Measurements from ENCODE around the gene TIGD4. TPM values are rescaled to one million over a fixed set of nuclear protein-coding genes. Genes with fewer than 3 reads are reported as not detected.

The TIGD4 gene
- total RNA-seq, 1 experiment from 2014 or later, result 2.0 TPM

DNA sequence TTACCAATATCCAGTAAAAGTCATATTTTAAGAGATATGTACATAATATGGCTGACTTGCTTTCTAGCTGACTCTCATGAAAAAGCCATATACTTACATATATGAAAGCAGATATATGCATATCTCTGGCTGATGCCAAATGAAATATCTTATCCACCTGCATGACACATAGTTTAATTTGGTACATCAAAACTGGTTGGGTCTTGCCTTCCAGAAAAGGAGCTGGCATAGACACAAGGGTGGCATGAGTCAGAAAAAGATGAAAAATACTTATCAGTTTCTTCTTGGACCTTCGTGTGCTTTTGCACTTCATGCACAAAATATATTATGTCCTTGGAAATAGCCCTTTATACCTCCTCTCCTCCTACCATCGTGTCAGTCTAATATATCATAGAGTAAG, 32.1 kb downstream of the TIGD4 start:
- no peak overlapping the region for H2AFZ ChIP-seq (ENCODE audit: low read length)
- H3K4ac ChIP-seq (ENCODE audit: low read depth, low read length), result no peak overlapping the region
- no peak overlapping the region for H2BK120ac ChIP-seq (ENCODE audit: low read depth, low read length, poor library complexity, severe bottlenecking)
- H3K56ac ChIP-seq (ENCODE audit: insufficient read length, low read depth, low read length), result no peak overlapping the region
- no peak overlapping the region for H4K5ac ChIP-seq (ENCODE audit: insufficient read length, low read depth, low read length)
- no peak overlapping the region for H3K27ac Mint-ChIP-seq
- H2BK15ac ChIP-seq (ENCODE audit: low read depth, low read length), result no peak overlapping the region
- no peaks in the 10 kb centered on the region for H4K20me1 ChIP-seq (ENCODE audit: control insufficient read depth, insufficient read depth, insufficient read length)
- no peaks in the 10 kb centered on the region for H3K27me3 ChIP-seq (ENCODE audit: insufficient read depth, low read length)
- no peak overlapping the region for H3K27ac ChIP-seq (ENCODE audit: insufficient read length, low read depth, low read length)
- H3K23me2 ChIP-seq (ENCODE audit: insufficient read length, low read depth, low read length, poor library complexity, severe bottlenecking), result no peaks in the 10 kb centered on the region
- H3K9me3 ChIP-seq (ENCODE audit: control insufficient read depth, low read depth, low read length), result no peaks in the 10 kb centered on the region
- H2BK12ac ChIP-seq (ENCODE audit: insufficient read length, low read depth, low read length), result no peak overlapping the region
- H2AK5ac ChIP-seq (ENCODE audit: insufficient read length, low read length), result no peak overlapping the region
- H3T11ph ChIP-seq (ENCODE audit: low read length), result no peak overlapping the region
- H3K4me2 ChIP-seq (ENCODE audit: insufficient read depth, insufficient read length, low read length), result no peak overlapping the region
- H3K4me1 ChIP-seq (ENCODE audit: insufficient read depth, low read length), result no peaks in the 10 kb centered on the region
- no peaks in the 10 kb centered on the region for H3K79me2 ChIP-seq (ENCODE audit: insufficient read depth, low read length)
- no peak overlapping the region for H4K91ac ChIP-seq (ENCODE audit: insufficient read length, low read depth, low read length)
- no CpG with 5 or more reads among the region's 2 CpGs for WGBS (ENCODE audit: extremely low coverage, insufficient read length, low lambda C conversion rate)
- TF ChIP-seq, protein P1, sequence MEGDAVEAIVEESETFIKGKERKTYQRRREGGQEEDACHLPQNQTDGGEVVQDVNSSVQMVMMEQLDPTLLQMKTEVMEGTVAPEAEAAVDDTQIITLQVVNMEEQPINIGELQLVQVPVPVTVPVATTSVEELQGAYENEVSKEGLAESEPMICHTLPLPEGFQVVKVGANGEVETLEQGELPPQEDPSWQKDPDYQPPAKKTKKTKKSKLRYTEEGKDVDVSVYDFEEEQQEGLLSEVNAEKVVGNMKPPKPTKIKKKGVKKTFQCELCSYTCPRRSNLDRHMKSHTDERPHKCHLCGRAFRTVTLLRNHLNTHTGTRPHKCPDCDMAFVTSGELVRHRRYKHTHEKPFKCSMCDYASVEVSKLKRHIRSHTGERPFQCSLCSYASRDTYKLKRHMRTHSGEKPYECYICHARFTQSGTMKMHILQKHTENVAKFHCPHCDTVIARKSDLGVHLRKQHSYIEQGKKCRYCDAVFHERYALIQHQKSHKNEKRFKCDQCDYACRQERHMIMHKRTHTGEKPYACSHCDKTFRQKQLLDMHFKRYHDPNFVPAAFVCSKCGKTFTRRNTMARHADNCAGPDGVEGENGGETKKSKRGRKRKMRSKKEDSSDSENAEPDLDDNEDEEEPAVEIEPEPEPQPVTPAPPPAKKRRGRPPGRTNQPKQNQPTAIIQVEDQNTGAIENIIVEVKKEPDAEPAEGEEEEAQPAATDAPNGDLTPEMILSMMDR (conservative IDR thresholded peaks at IDR 0.05), result no peak
- peaks cover 10 to 15% of the 10 kb centered on the region in 2 experiments for H3K9me3 Mint-ChIP-seq
- no peak overlapping the region for H3K14ac ChIP-seq (ENCODE audit: insufficient read depth, low read length)
- no peak overlapping the region for H2BK5ac ChIP-seq (ENCODE audit: insufficient read length, low read length)
- H3K79me1 ChIP-seq (ENCODE audit: insufficient read depth, low read depth, low read length, poor library complexity, severe bottlenecking), result no peaks in the 10 kb centered on the region
- H3K4me3 Mint-ChIP-seq, result no peak overlapping the region
- peaks cover 3 to 10% (median 5%) of the 10 kb centered on the region in 3 experiments; a peak in 6 of 7 replicates for H3K36me3 Mint-ChIP-seq (ENCODE audit: insufficient read depth in 1 of 3, low read depth in 3 of 3)
- no peak for DNase-seq
- H3K27me3 Mint-ChIP-seq (ENCODE audit: low read depth), result peaks cover 4% of the 10 kb centered on the region
- H3K4me1 Mint-ChIP-seq, result peaks cover 3 to 4% of the 10 kb centered on the region in 2 experiments
- no peak overlapping the region for H3K18ac ChIP-seq (ENCODE audit: insufficient read length, low read depth, low read length)
- no peak overlapping the region for H4K8ac ChIP-seq (replicated peaks; ENCODE audit: insufficient read length, low read depth, low read length)
- H3K9ac ChIP-seq (ENCODE audit: extremely low read depth, insufficient read length, low read length), result no peak overlapping the region
- H2BK20ac ChIP-seq (ENCODE audit: low read depth, low read length, poor library complexity, severe bottlenecking), result no peak overlapping the region
- no peak overlapping the region for H3K23ac ChIP-seq (ENCODE audit: insufficient read length, low read depth, low read length)

Data from H9 (cell line).